HG03135 (cell line): ENCODE measurements around the gene CDC45.

Experiments
- ATAC-seq: cut with Tn5 transposase; IDR thresholded peaks from one replicate; pipeline ENCODE4 v1.9.1; 2021; ENCODE audit warnings: mild to moderate bottlenecking, moderate library complexity; ENCODE audit not compliant: unreplicated experiment

CDC45 gene

DNA sequence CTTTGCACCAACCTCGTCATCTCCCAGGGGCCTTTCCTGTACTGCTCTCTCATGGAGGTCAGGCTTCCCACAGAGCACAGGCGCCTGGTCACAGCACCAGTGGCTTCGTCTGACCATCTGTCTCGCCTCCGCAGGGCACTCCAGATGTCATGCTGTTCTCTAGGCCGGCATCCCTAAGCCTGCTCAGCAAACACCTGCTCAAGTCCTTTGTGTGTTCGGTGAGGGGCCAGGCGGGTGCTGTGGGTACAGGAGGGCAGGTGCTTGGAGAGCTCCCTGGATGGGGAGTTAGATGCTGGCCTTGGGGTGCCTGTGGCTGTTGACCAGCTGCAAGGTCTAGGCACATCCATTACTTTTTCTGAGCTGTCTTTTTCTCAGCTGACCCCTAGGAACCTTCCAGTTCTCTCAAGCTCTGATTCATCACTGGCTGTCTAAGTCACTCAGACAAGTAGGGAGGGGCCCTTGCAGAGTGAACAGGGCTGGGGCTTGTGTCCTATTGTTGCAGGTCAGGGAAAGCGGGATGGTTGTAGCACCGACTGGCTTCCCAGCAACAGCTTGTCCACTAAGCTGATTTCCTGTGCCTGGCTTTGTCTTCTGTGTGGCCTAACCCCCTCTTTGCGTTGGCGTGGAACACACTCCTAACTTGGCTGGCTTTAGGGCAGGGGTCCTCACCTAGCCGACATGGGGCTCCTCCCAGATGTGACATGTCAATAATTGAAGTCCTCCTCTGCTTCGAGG, 35.3 kb downstream of the CDC45 start:
- ATAC-seq, result no peak

DNA sequence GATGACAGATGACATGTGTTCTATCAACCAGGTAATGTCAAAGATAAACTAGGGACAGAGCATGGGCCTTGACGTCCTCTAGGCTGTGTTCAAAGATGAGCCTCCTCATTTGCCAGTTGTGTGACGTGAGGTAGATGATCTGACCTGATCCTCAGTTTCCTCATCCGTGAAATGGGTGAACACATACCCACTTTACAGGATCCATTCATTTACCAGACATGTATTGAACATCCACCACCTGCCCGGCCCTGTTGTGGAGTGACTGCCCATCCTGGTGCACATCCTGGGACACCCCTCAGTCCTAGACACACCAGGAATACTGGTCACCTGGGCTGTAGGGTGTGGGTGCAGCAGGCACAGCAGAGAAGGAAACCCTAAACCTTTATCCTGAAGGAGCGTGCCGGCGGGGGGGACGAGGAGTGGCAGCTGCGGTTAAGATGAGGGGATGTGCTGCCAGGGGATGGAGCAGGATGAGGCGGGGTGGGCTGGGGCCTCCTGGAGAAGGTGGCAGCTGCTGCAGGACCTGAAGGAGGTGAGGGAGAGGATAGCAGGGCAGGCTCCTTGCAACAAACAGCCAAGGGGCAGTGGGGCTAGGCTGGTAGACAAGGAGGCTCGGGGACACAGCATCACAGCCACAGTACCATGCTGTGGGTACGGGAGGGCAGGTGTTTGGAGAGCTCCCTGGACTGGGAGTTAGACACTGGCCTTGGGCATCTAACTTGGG, 36.1 kb downstream of the CDC45 start:
- ATAC-seq, result no peak

DNA sequence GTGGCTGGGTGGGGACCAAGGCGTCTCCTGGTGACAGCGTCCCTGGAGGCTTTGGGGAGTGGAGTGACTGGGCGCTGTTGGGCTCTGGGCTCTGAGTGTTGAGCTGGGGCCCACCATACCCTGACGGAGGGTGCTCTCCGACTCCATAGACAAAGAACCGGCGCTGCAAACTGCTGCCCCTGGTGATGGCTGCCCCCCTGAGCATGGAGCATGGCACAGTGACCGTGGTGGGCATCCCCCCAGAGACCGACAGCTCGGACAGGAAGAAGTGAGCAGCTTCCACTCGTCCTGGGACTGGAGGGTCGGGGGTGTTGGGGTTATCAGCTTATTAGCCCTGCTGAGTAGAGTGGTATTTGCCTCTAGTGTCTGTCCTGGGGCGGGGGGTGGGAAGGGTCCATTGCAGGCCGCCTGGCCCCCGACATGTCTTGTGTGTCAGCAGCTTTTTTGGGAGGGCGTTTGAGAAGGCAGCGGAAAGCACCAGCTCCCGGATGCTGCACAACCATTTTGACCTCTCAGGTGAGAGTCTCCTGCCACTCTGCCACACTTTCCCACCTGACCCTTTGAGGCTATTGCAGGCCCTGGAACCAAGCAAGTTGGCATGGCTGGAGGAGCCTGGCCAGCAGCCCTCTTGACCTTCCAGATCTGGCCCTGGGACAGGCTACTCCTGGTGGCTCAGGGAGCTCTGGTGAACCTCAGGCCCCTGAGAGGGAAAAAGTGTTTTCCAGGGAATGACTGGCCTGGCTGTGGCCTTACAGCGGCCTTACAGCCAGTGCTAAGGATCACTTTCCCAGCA, 36.9 kb downstream of the CDC45 start:
- ATAC-seq, result no peak

DNA sequence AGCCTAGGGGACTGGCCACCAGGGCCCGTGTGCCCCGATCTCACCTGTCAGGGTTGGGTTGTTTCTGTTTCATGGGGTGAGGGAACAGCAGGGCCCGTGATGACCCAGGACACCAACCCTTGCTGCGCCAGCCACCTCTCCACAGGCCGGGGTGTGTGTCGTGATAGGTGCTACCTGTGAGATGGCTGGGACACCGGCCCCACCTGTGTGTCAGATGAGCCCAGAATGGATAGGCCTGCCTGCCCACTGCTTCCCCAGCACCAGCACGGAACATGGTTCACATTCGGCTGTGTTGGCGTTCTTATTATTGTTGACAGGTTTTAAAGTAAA, 37.4 kb downstream of the CDC45 start:
- ATAC-seq, result no peak

DNA sequence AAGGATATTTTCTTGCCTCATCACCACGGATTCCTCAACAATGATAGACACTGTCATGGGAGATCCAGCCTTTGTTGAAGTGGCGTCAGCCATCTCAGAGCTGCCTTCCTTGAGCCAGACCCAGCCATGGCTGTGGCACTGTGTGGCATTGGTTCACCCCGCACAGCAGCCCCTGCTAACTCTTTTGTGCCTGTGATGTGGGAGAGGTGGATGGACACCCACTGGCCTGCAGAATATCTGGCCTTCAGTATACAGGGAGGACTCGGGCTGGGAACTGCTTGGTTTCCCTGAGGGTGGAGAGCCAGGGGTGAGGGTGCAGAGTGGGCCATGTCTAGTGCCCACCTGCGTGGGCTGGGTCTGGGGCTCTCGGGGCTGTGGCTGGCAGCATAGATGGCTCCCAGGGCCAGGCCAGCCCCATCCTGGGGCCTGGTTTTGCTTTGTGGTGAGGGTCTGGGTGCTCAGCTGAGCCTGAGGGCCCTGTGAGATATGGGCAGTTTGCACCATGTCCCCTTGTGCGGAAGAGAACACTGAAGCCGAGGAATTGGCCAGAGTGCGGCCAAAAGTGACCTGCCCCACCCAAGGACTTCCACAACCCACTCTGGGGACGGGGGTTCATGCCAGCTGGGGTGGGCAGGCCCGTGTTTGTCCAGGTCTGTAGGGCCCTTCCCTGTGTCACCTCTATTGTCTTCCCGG, 38.3 kb downstream of the CDC45 start:
- no peak for ATAC-seq

DNA sequence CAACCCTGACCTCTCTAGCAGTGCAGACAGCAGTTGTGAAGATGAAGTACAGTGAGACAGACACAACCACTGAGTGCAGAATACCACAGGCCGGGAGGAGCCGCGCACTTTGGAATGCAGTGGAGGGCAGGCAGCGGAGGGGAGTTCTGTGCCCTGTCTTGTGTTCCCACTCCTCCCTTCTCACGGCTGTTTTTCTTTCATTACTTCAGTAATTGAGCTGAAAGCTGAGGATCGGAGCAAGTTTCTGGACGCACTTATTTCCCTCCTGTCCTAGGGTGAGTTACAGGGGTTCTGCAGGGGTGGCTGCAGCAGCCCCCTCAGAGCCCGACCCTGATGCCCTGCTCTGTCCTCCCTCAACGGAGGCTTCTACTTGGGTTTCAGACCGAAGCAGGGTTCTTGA, 38.9 kb downstream of the CDC45 start:
- ATAC-seq, result no peak

DNA sequence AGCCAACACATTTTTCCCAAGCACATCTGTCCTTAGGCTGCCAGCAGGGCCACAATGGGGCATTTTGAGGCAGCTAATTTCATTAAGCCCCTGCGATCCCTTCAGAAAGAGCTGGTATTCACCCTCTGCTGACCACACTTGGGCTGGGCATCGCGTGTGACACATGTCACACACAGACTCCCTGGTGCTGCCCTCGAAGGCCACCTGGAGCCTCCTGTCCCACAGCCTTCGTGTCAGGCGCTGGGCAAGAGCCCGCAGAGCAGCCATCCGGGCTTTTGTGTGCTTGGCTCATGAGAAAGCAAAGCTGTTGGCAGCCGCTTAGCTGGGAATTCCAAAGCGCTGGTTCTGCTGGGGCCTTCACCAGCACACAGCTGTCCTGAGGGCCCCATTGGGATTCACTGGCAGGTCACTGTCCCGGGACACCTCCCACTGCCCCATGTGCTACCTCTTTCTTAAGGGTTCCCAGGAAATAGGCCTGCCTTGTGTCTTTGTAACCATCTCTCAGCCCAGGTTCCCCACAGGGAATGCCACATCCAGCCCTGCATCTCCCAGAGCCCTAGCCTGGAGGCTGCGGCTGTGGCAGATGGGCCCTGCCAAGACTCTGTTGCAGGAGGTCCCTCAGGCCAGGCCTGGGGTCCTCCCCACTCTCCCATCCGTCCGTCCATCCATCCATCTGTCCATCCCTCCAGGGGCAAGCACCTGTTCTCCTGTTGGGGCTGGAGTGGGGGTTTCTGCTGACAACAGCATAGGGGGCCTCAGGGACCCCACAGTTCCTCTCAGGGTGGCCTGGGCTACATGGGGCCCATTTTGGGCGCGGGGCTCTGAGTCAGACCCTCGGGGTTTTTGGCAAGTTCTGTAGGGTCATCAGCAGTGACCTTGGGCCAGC, 39.6 kb downstream of the CDC45 start:
- no peak for ATAC-seq

DNA sequence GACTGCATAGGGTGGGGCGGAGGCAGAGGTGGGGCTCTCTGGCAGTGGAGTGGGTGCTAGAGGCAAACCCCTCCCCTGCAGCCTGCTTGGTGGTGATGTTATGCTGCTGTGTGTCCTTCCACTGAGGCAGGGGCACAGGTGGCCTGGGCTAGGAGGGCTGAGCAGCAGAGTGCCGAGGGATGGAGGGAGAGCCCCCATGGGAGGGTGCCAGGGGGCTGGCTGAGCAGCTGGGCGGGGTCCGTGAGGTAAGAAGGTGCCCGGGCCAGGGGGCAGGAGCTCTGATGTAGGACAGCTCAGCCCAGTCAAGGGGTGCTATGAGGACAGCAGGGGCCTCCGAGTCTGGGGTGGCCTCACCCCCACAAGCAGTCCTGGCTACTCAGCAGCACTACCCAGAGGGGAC, 40.3 kb downstream of the CDC45 start:
- ATAC-seq, result no peak

DNA sequence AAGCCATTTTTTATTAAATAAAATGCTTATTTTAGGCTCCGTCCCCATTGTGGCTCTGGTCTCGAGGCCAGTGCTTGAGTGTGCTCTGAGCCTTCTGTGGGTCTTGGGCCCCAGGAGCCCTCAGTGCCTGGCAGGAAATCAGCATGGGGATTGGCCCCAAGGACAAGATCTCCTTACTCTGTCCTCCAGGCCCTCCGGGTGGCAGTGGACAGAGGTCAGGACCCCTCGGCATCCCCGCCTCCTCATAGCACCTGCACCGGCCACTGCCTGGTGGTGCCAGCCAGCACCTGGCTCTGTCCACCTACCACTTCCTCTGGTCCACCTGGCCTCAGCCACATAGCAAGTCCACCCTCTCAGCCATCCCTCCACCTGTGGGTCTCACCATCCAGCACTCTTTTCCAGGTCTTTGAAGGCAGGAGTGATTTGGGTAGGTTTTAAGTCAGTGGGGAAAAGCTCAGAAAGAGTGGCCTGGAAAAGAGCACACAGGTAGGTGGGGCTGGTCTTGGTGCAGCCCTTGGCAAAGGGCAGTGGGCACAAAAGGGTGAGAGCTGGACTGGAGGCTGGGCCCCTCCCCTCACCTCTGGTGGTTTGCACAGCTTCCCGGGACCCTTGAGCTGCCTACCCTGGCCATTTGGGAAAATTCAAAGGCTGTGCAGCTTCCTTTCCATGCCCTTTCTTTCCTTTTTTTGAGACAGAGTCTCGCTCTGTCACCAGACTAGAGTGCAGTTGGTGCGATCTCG, 41.0 kb downstream of the CDC45 start:
- ATAC-seq, result no peak

DNA sequence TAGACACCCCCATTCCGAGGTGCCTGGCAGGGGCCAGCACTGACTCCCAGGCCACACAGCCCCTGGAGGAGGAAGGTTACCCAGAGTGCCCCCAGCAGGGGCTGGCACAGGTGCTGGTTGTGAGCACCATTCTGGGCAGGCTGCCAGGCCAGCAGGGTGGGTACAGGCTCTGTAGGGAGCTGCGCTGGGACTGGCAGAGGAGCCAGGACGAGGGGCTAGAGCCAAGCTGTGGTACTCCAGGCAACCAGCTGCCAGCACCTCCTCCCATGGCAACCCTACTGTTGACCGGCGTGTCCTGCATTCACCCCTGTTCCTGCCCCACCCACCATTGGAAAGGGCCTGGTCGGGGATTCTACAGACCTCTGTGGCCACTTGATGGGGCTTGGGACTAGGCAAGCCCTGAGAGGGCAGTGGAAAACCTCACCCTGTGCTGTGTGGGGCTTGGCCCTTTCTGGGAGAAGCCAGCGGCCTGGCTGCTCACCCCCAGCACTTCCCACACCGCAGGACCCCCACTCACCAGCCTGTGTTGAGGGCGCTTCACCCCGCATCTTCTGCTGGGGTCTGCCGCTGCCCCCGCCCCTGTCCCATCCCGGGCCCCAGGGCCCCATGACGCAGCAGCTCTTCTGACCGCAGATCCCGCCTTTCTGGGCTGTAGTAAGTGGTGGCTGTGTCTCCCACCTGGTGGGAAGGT, 42.6 kb downstream of the CDC45 start:
- ATAC-seq, result no peak

DNA sequence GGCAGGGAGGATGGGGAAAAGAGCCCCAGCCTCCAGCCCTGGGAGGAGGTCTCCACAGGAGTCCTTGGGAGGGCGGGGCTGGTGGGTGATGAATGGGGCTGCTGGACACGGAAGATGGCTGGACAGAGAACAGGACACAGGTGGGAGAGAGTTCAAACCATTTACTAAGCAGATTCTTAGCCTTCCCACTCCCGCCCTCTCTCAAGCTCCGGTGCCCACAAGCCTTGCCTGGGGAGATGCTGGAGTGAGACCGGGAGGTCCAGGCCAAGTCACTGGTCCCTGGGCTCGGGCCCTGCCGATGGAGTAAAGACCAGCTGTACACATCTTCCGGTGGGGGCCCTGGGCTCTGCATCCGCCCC, 43.1 kb downstream of the CDC45 start:
- ATAC-seq, result no peak

DNA sequence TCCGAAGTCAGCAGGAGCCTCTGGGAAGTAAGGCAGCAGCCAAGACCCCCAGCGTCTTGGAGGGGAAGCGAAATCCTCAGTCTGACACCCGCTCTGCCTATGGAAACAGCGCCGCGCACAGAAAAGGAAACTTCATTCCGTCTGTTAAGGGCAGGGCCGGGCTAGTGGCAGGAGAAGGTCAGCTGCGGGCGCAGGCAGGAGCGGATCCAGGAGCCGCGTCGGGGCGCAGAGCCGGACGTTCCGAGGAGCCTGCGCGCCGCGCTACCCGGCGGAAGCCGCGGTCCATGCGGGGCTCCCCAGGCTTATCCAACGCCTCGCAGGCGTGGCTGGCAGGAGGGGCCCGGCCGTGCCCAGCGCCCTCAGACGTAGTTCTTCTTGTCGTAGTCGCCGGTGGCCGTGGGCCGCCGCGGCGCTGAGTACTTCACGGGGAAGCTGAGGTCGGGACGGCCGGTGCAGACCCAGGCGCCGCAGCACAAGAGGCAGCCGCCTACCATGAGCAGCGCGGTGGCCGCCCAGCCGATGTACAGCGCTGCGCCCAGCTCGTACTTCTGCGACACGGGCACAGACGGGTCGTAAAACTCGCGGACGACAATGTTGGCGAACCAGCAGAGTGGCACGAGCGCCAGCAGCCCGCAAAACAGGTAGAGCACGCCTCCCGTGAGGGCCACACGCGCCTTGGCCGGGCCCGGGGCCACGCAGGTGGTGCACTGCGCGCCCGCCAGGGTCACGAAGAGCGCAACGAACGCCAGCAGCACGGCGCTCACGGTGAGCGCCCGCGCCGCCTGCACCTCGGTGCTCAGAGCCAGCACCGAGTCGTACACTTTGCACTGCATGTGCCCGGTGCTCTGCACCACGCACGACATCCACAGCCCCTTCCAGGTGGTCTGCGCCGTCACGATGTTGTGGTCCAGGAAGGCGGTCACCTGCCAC, 43.8 kb downstream of the CDC45 start:
- no peak for ATAC-seq

DNA sequence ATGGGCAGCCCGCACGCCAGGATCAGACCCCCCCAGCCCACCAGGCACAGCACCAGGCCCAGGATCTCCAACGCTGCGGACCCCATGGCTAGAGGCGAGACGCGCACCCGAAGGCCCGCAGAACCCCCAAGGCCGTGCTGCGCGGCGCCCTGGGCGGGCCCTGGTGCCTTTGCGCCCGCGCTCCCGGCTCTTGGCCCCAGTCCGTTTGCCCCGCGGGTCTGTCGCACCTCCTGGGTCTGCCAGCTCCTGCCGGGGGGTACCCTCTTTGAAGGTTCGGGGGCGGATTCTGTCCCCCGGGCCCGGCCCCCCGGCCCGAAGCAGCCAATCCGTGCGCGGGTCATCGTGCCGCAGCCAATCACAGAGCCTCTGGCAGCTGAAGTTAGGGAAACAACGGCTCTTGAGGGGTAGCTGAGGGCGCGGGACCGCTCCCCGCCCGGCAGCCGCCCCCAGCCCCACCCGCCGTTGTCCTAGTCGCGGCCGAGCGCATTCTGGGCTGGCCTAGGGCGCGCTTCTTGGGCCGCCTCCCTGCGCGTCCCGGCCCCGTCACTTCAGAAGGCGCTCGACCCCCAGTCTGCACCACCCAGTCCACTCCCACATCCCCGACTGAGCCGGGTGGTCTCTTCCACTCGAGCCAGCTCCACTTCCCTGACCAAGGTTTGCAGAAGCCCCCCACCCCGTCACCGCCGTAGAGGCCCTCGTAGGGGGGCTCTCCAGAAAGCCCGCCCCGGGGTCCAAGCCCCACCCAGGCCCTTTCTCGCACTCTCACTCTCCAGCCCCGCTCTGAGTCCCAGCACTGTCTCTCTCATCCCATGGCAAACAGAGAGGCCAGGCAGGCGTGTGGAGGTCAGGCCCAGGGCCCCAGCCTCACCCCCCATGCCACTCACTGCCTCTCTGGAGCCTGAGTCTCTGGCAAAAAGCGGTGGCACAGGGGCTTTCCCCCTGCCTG, 44.7 kb downstream of the CDC45 start, which contains the start of gene CLDN5:
Gene CLDN5, minus strand, starts transcription at position 241 of the 946 bp plus-strand sequence. Its CDS starts 155 bp downstream, at position 86.
- no peak for ATAC-seq

DNA sequence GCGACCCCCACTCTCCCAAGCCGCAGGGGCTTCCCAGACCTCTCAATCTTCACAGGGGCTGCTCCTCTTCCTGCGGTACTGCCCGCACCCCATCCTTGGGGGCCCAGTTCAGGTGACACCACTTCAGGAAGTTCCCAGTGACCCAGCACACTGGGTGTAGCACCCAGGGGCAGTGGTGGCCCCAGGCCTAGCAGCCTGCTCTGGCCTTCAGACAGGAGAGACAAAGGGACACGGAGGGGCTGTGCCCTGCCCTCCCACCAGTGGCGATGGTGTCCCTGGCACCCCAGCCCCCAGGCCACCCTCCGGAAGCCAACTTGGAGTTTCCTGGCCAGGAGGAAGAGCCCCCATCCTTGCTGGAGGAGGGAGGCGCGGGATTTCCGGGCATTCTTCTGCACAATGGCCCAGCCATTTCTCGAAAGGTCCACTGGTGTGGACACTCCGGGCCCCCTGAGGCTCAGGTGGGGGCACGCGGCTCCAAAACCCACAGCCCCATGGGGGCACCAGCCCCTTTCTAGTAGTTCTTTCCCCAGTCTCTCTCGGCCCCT, 45.5 kb downstream of the CDC45 start:
- no peak for ATAC-seq

DNA sequence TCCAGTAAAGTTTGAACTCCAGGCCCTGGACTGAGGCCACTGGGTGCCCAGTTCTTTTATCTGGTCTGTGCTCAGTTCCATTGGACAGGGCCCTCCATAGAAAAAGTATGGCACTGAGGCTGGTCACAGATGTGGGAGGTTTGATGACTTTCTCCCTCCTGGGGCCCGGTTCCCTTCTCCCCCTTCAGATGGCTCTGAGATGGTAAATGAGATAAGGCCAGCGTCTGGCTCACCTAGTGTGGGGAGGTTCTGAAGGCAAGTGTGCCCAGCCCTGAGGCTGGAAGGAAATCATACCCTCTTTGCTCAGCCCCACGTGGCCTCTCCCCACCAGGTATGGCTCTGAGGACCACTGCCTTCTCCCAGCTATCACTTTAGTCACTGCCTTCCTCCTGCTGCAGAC, 45.9 kb downstream of the CDC45 start:
- no peak for ATAC-seq

DNA sequence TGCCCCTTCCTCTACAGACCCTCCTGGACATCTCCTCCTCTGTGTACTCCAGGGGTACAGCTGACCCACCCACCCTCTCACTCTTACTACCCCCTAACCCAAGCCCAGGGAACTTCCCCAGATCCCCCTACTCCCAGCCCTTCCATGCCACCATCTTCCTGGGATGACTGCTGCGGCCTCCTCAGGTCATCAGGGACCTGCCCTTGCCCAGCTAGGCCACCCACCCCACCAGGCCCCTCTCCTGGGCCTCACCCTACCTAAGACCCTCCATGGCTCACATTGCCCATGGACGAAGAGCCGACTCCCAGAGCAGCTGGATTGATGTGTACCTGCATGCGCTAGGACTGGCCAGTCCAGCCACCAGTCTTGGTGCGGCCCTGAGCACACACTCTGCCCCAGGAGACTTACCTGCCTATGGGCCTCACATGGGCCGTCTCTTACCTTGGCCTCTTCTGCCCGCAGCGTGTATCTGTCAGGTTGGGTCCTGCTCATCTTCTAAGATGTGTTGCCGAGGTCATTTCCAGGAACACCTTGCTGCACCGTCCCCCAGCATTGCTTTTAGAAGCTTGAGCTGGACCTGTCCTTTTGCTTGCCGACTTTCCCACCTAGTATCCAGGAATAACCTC, 46.5 kb downstream of the CDC45 start:
- ATAC-seq, result no peak
